Measurements from ENCODE around the gene NDUFS8. TPM values are rescaled to one million over a fixed set of nuclear protein-coding genes. Genes with fewer than 3 reads are reported as not detected.
A peak's percentile ranks its signal among the peaks of the same experiment; 100 is the strongest.

Gene NDUFS8
- total and polyA plus RNA-seq, 12 donors = 330 to 774 (median 430) TPM

- TF ChIP-seq, protein P1, sequence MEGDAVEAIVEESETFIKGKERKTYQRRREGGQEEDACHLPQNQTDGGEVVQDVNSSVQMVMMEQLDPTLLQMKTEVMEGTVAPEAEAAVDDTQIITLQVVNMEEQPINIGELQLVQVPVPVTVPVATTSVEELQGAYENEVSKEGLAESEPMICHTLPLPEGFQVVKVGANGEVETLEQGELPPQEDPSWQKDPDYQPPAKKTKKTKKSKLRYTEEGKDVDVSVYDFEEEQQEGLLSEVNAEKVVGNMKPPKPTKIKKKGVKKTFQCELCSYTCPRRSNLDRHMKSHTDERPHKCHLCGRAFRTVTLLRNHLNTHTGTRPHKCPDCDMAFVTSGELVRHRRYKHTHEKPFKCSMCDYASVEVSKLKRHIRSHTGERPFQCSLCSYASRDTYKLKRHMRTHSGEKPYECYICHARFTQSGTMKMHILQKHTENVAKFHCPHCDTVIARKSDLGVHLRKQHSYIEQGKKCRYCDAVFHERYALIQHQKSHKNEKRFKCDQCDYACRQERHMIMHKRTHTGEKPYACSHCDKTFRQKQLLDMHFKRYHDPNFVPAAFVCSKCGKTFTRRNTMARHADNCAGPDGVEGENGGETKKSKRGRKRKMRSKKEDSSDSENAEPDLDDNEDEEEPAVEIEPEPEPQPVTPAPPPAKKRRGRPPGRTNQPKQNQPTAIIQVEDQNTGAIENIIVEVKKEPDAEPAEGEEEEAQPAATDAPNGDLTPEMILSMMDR (IDR thresholded peaks at IDR 0.05) = no peak
- ATAC-seq = no peak
- Histone ChIP-seq H3K4me1 (peaks cover 10 to 66% (median 20%) of the 10 kb centered on the region in 9 donors), H3K4me3 (peak overlapping the region in 6 of 10 donors; percentile 32 to 55 (median 41)), H3K27me3 (no peaks in the 10 kb centered on the region), H3K9me3 (no peaks in the 10 kb centered on the region), H3K36me3 (no peaks in the 10 kb centered on the region), H3K27ac (peak overlapping the region in 9 of 10 donors; percentile 73 to 95 (median 83))
- 87 to 88% methylated on average over 16 of the region's 16 CpGs for WGBS, 2 donors
- intact Hi-C loops (cut with DNase I) = loop anchor here in 1 of 10 donors (10.0 kb wide), 1 partner anchor 194 kb away; no protein-coding TSS in a partner anchor
- peak in 1 of 2 donors; percentile 3 for DNase-seq
These were observed 19.2 kb upstream of the NDUFS8 start for GRCh38 chr11:68011051-68011943.

DNA sequence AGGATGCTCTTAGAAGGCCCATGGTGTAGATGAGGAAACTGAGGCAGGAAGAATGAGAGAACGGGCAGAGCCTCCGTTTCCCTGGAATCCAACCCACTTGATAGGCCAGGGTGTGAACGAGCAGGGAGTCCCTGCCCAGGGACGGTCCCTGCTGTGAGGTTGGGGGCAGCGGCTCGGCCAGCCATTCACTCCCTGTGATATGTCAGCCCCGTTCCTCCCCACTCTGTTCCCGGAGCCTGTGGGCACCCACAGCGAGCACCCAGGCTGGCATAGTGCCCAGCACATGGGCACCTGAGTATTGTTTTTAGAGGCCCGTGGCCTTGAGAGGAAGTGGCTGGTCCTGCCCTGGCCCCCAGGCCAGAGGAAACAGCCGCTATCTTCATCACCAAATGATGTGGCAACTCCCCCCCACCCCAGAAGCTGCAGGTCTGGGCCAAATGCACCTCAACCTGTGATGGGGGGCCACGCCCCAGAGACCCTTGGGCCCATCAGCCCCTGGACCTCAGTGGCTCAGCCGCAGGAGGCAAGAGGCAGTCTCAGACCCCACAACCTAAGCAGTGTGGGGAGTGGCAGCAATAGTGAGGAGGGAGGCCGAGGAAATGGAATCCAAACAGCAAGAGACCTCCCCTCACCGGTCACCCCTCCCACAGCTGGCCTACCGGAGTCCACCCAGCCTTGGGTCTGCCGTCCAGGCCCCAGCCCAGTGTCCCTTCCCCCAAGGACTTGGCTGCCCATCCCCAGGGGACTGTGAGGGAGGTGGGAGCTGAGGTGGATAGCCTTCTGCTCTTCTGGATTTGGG lies 18.2 kb upstream of the NDUFS8 start:
- TF ChIP-seq, protein P1 (IDR thresholded peaks at IDR 0.05) = no peak
- intact Hi-C loops (cut with DNase I) = loop anchor here in 1 of 10 donors (10.0 kb wide), 1 partner anchor 193 kb away; no protein-coding TSS in a partner anchor
- Histone ChIP-seq H3K4me1 (peaks cover 10 to 70% (median 25%) of the 10 kb centered on the region in 9 donors), H3K27me3 (no peaks in the 10 kb centered on the region), H3K4me3 (peak overlapping the region in 1 of 10 donors; percentile 55), H3K36me3 (no peaks in the 10 kb centered on the region), H3K27ac (peak overlapping the region in 1 of 10 donors; percentile 95), H3K9me3 (no peaks in the 10 kb centered on the region)
- DNase-seq = peak in 1 of 2 donors; percentile 14
- WGBS, 2 donors = 85 to 94% methylated on average over 17 of the region's 17 CpGs
- ATAC-seq = no peak

DNA sequence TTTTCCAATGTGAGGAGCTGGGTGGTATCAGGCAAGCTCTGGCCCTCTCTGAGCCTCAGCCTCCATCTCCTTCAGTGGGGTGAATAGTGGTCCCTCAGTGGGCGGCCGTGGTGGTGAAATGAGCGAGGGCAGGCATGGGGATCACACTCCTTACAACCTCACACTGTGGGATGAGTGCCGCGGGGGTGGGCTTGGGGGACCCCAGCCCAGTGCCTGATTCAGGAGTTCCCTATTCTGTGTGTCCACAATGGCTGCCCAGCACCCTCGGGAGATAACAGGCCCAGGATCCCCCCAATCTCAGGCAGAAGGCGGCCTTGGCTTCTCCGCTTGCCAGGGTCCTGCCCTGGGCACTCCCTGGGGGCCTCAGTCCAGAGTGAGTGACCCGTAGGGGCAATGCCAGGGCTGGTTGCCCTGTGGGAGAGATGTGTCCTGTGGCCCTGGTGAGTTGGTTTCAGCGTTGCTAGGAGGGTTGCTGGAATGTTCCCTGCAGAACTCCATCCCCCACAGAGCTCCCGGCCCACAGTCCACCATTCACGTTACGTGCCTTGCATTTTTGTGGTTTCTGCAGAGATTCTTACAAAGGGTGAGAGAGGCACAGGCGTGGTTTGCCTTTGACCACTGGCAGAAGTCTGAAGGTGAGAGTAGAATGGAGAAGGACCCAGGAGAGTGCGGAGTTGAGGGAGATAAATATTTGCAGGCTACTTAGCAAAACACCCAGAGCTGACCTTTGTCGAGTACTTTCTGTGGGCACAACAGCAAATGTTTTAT lies 17.5 kb upstream of the NDUFS8 start:
- Histone ChIP-seq H3K27ac (peak overlapping the region in 1 of 10 donors; percentile 95), H3K4me3 (no peak overlapping the region), H3K36me3 (no peaks in the 10 kb centered on the region), H3K9me3 (no peaks in the 10 kb centered on the region), H3K4me1 (peaks cover 10 to 70% (median 26%) of the 10 kb centered on the region in 9 donors), H3K27me3 (no peaks in the 10 kb centered on the region)
- TF ChIP-seq, protein P1 (IDR thresholded peaks at IDR 0.05) = no peak
- DNase-seq (no peak), ATAC-seq (no peak)
- WGBS, 2 donors = 83 to 87% methylated on average over 16 of the region's 16 CpGs
- intact Hi-C loops (cut with DNase I) = loop anchor here in 1 of 10 donors (10.0 kb wide), 1 partner anchor 192 kb away; no protein-coding TSS in a partner anchor

Measured in heart right ventricle (tissue), 16 donors.